Left lung (tissue), 10 donors: ENCODE measurements around the gene MPRIP. TPM values are rescaled to one million over a fixed set of nuclear protein-coding genes. Genes with fewer than 3 reads are reported as not detected.

Source experiments
- ATAC-seq: fragments of 200-7000 bp; cut with Tn5 transposase; one replicate; pipeline ENCODE4 v1.9.1; 2020; ENCODE audit warnings: moderate library complexity
- DNase-seq, 4 donors: peaks; one replicate each; pipeline ENCODE4 v3.0.0-alpha.2; 2013 to 2020
- H3K27ac ChIP-seq, 2 donors: fragments of 200-600 bp; sonication (generic) in 1 of 2; one replicate each; pipeline versions ENCODE4 v1.5.0 to v1.8.0; 2020 to 2021
- H3K27me3 ChIP-seq, 2 donors: fragments of 200-600 bp; sonication (generic) in 1 of 2; one replicate each; pipeline versions ENCODE4 v1.5.0 to v1.8.0; 2020 to 2021
- H3K36me3 ChIP-seq, 2 donors: fragments of 200-600 bp; sonication (generic) in 1 of 2; one replicate each; pipeline versions ENCODE4 v1.5.0 to v1.8.0; 2020 to 2021
- H3K4me1 ChIP-seq, 2 donors: fragments of 200-600 bp; one replicate each; pipeline ENCODE4 v1.8.0; 2021
- H3K4me3 ChIP-seq, 2 donors: fragments of 200-600 bp; sonication (generic) in 1 of 2; one replicate each; pipeline versions ENCODE4 v1.5.0 to v1.8.0; 2020 to 2021; ENCODE audit warnings: mild to moderate bottlenecking in 1 of 2
- H3K9me3 ChIP-seq, 2 donors: fragments of 200-600 bp; sonication (generic) in 1 of 2; one replicate each; pipeline versions ENCODE4 v1.5.0 to v1.8.0; 2020 to 2021
- CTCF ChIP-seq, 2 donors: fragments of 200-600 bp; sonication (generic) in 1 of 2; IDR thresholded peaks; one replicate each; pipeline versions ENCODE4 v1.5.0 to v1.8.0; 2021; ENCODE audit warnings: antibody characterized with exemption in 2 of 2
- intact Hi-C, 2 donors: fragments of 100-400 bp; cut with DNase I; formaldehyde crosslinking; loops; one replicate each; pipeline versions ENCODE4 v1.11.2 to v1.14.2; 2022
- polyA plus RNA-seq, 6 donors: library from polyadenylated mRNA; unstranded; fragments of 120-200 nt; gene quantifications; one replicate each; pipeline ENCODE4 v1.2.1, GENCODE V29; 2013; ENCODE audit not compliant: insufficient read length in 6 of 6
- total RNA-seq, 2 donors: library from RNA; stranded (reverse); fragmentation: NEBNext Ultra II Directional; extraction: Animal tissue kit (Norgen Biotek cat#: 25700); gene quantifications; one replicate each; pipeline ENCODE4 v1.2.1, GENCODE V29; 2021
- donor health status: DM: no; HTN: yes; CAD: no.
- donor health status: DM: no; HTN: no; CAD: no.

Gene MPRIP
- total and polyA plus RNA-seq, 8 donors = 221 to 338 (median 257) TPM

- intact Hi-C loops = no loop called here
- Histone ChIP-seq H3K27ac (no peak overlapping the region), H3K9me3 (no peaks in the 10 kb centered on the region), H3K27me3 (no peaks in the 10 kb centered on the region), H3K36me3 (peaks cover 0 to 99% of the 10 kb centered on the region in 2 donors), H3K4me3 (no peak overlapping the region), H3K4me1 (peaks cover 0 to 12% of the 10 kb centered on the region in 2 donors)
- no peak for TF ChIP-seq CTCF (IDR thresholded peaks at IDR 0.05)
- peak; percentile 62 for ATAC-seq
- peak in 1 of 4 donors; percentile 43 for DNase-seq
Observed at GRCh38 chr17:17140590-17140980, 98.3 kb downstream of the MPRIP start.

- H3K4me1 ChIP-seq = peaks cover 0 to 12% of the 10 kb centered on the region in 2 donors
- intact Hi-C loops = no loop called here
- H3K27ac ChIP-seq = peak overlapping the region in 1 of 2 donors; percentile 7
- DNase-seq = peak in 1 of 4 donors; percentile 54
- no peak overlapping the region for H3K4me3 ChIP-seq
- no peak for TF ChIP-seq CTCF (IDR thresholded peaks at IDR 0.05)
- peaks cover 0 to 99% of the 10 kb centered on the region in 2 donors for H3K36me3 ChIP-seq
- no peaks in the 10 kb centered on the region for H3K9me3 ChIP-seq
- no peaks in the 10 kb centered on the region for H3K27me3 ChIP-seq
- no peak for ATAC-seq
Observed at GRCh38 chr17:17141279-17141678, 99.0 kb downstream of the MPRIP start.

GRCh38 chr17:17141860-17142552 is 99.7 kb downstream of the MPRIP start:
- DNase-seq (peak in 2 of 4 donors; percentile 39 to 78), ATAC-seq (peak; percentile 46)
- no peaks in the 10 kb centered on the region for H3K27me3 ChIP-seq
- H3K4me1 ChIP-seq = peaks cover 0 to 12% of the 10 kb centered on the region in 2 donors
- H3K36me3 ChIP-seq = peaks cover 0 to 99% of the 10 kb centered on the region in 2 donors
- no peak overlapping the region for H3K27ac ChIP-seq
- H3K4me3 ChIP-seq = no peak overlapping the region
- H3K9me3 ChIP-seq = no peaks in the 10 kb centered on the region
- intact Hi-C loops = no loop called here
- peak; percentile 57 to 61 for TF ChIP-seq CTCF (IDR thresholded peaks at IDR 0.05)

GRCh38 chr17:17142556-17142955 is 100.3 kb downstream of the MPRIP start:
- no peak for TF ChIP-seq CTCF (IDR thresholded peaks at IDR 0.05)
- H3K4me1 ChIP-seq = peaks cover 0 to 12% of the 10 kb centered on the region in 2 donors
- peaks cover 0 to 99% of the 10 kb centered on the region in 2 donors for H3K36me3 ChIP-seq
- ATAC-seq (no peak), DNase-seq (no peak)
- H3K4me3 ChIP-seq = no peak overlapping the region
- no peak overlapping the region for H3K27ac ChIP-seq
- H3K27me3 ChIP-seq = no peaks in the 10 kb centered on the region
- no peaks in the 10 kb centered on the region for H3K9me3 ChIP-seq
- intact Hi-C loops = no loop called here

- Histone ChIP-seq H3K36me3 (peaks cover 0 to 99% of the 10 kb centered on the region in 2 donors), H3K27ac (no peak overlapping the region), H3K4me1 (peaks cover 0 to 12% of the 10 kb centered on the region in 2 donors), H3K27me3 (no peaks in the 10 kb centered on the region), H3K9me3 (no peaks in the 10 kb centered on the region), H3K4me3 (no peak overlapping the region)
- ATAC-seq = no peak
- intact Hi-C loops = no loop called here
- DNase-seq = peak in 1 of 4 donors; percentile 66
- TF ChIP-seq CTCF (IDR thresholded peaks at IDR 0.05) = no peak
Observed at GRCh38 chr17:17143501-17143900, 101.2 kb downstream of the MPRIP start.
